CD4-positive, alpha-beta memory T cell (primary cell): ENCODE data around the gene ADGRV1. TPM values are rescaled to one million over a fixed set of nuclear protein-coding genes. Genes with fewer than 3 reads are reported as not detected.
"Not testable (repeated sequence)": the region's sequence is repeated elsewhere in the genome, so short reads cannot be mapped to it uniquely, and the experiment has no call there.

Source experiments
- CTCF ChIA-PET: fragments of 350-600 bp; sonication (Branson Sonifier 250); formaldehyde crosslinking; loops from one replicate; lab custom pipeline; 2021; ENCODE audit warnings: inconsistent platforms; ENCODE audit not compliant: partially characterized antibody; lab: Charles Lee
- POLR2A ChIA-PET: fragments of 350-600 bp; sonication (Branson Sonifier 250); formaldehyde crosslinking; loops from one replicate; lab custom pipeline; 2021; ENCODE audit not compliant: partially characterized antibody; lab: Charles Lee
- DNase-seq, 5 donors: peaks; one replicate each; pipeline versions ENCODE4 v3.0.0 to v3.0.0-alpha.2; 2020 to 2022; ENCODE audit warnings: mixed read lengths in 1 of 5
- H3K27ac ChIP-seq: one replicate; pipeline ENCODE4 v1.7.0; 2013; ENCODE audit warnings: low read depth, low read length
- H3K27me3 ChIP-seq: 2 replicates; pipeline ENCODE4 v1.7.0; 2013; ENCODE audit warnings: mild to moderate bottlenecking, low read length, moderate library complexity; ENCODE audit not compliant: insufficient read depth
- H3K36me3 ChIP-seq: 2 replicates; pipeline ENCODE4 v1.7.0; 2013; ENCODE audit warnings: mild to moderate bottlenecking, low read length, moderate library complexity; ENCODE audit not compliant: insufficient read depth
- H3K4me1 ChIP-seq: 2 replicates; pipeline ENCODE4 v1.7.0; 2013; ENCODE audit warnings: mild to moderate bottlenecking, low read length, moderate library complexity; ENCODE audit not compliant: insufficient read depth
- H3K4me3 ChIP-seq, 2 donors: one replicate each; pipeline ENCODE4 v1.7.0; 2013; ENCODE audit warnings: low read length in 2 of 2, mild to moderate bottlenecking in 1 of 2
- H3K9me3 ChIP-seq, 2 donors: one replicate each; pipeline ENCODE4 v1.7.0; 2013; ENCODE audit warnings: low read length in 2 of 2, control low read depth in 1 of 2; ENCODE audit not compliant: control insufficient read depth in 1 of 2
- H3K27ac Mint-ChIP-seq, 7 donors: one replicate each; pipeline ENCODE4 v1.8.0; 2020 to 2021; ENCODE audit warnings: mixed read lengths in 7 of 7, mild to moderate bottlenecking in 6 of 7, inconsistent platforms in 3 of 7, moderate library complexity in 3 of 7
- H3K27me3 Mint-ChIP-seq, 2 donors: one replicate each; pipeline ENCODE4 v1.8.0; 2020 to 2021; ENCODE audit warnings: mixed read lengths in 2 of 2
- H3K36me3 Mint-ChIP-seq, 2 donors: one replicate each; pipeline ENCODE4 v1.8.0; 2020 to 2021; ENCODE audit warnings: mixed read lengths in 2 of 2, inconsistent platforms in 1 of 2, mild to moderate bottlenecking in 1 of 2
- H3K4me1 Mint-ChIP-seq, 4 donors: one replicate each; pipeline ENCODE4 v1.8.0; 2020 to 2021; ENCODE audit warnings: mixed read lengths in 4 of 4, mild to moderate bottlenecking in 1 of 4
- H3K4me3 Mint-ChIP-seq, 8 donors: one replicate each; pipeline ENCODE4 v1.8.0; 2020 to 2021; ENCODE audit warnings: mixed read lengths in 8 of 8, mild to moderate bottlenecking in 7 of 8, moderate library complexity in 6 of 8, inconsistent platforms in 3 of 8
- H3K9me3 Mint-ChIP-seq, 8 donors: one replicate each; pipeline ENCODE4 v1.8.0; 2020 to 2021; ENCODE audit warnings: mixed read lengths in 8 of 8, mild to moderate bottlenecking in 5 of 8, inconsistent platforms in 3 of 8, moderate library complexity in 1 of 8
- intact Hi-C: fragments of 100-400 bp; cut with micrococcal nuclease; formaldehyde crosslinking; loops from one replicate; pipeline ENCODE4 v1.15.1; 2023
- polyA plus RNA-seq, 2 donors: library from polyadenylated mRNA; unstranded; fragments of 300-500 nt; fragmentation: Illumina TruSeq; gene quantifications; one replicate each; pipeline ENCODE4 v1.2.3, GENCODE V29; 2021
- total RNA-seq, 2 experiments: library from RNA; stranded (reverse); gene quantifications; one replicate each; pipeline ENCODE4 v1.2.3, GENCODE V29; 2021

ADGRV1 gene
- total and polyA plus RNA-seq, 4 experiments from 2014 or later: 0.09 to 0.22 TPM; not detected in 2

GRCh38 chr5:90847606-90848005, 289.0 kb downstream of the ADGRV1 start:
- H3K27me3 ChIP-seq, H3K9me3 Mint-ChIP-seq, H3K27me3 Mint-ChIP-seq, H3K27ac Mint-ChIP-seq, POLR2A ChIA-PET, intact Hi-C loops, H3K4me1 ChIP-seq, H3K36me3 Mint-ChIP-seq, H3K4me1 Mint-ChIP-seq, DNase-seq, H3K27ac ChIP-seq, H3K4me3 Mint-ChIP-seq, H3K36me3 ChIP-seq, H3K9me3 ChIP-seq, H3K4me3 ChIP-seq: not testable (repeated sequence)
- CTCF ChIA-PET: interaction anchor here (1.1 kb wide), 2 partner anchors 18 to 572 kb away, joined by 3 read pairs; no protein-coding TSS in a partner anchor

GRCh38 chr5:90849939-90850338, 291.3 kb downstream of the ADGRV1 start:
- Histone ChIP-seq H3K36me3 (no peaks in the 10 kb centered on the region), H3K27me3 (no peaks in the 10 kb centered on the region), H3K4me1 (no peaks in the 10 kb centered on the region), H3K4me3 (no peak overlapping the region), H3K9me3 (no peaks in the 10 kb centered on the region), H3K27ac (no peak overlapping the region)
- CTCF ChIA-PET: interaction anchor here (2.1 kb wide), 1 partner anchor 16 kb away, joined by 7 read pairs; no protein-coding TSS in a partner anchor
- POLR2A ChIA-PET: no interaction called here
- H3K27me3 Mint-ChIP-seq: peaks cover 3 to 5% of the 10 kb centered on the region in 2 donors
- no peak overlapping the region for H3K4me3 Mint-ChIP-seq
- no peak for DNase-seq
- peaks cover 0 to 1% (median 0%) of the 10 kb centered on the region in 8 donors for H3K9me3 Mint-ChIP-seq
- no peak overlapping the region for H3K27ac Mint-ChIP-seq
- no peaks in the 10 kb centered on the region for H3K36me3 Mint-ChIP-seq
- intact Hi-C loops: no loop called here
- no peaks in the 10 kb centered on the region for H3K4me1 Mint-ChIP-seq

GRCh38 chr5:90852531-90852930, 293.9 kb downstream of the ADGRV1 start:
- ChIA-PET CTCF (no interaction called here), POLR2A (no interaction called here)
- no peak for DNase-seq
- Mint-ChIP-seq H3K27me3 (no peaks in the 10 kb centered on the region), H3K9me3 (peaks cover 0 to 1% (median 0%) of the 10 kb centered on the region in 8 donors), H3K27ac (no peak overlapping the region), H3K36me3 (no peaks in the 10 kb centered on the region), H3K4me1 (no peaks in the 10 kb centered on the region), H3K4me3 (no peak overlapping the region)
- H3K4me3 ChIP-seq: no peak overlapping the region
- no peaks in the 10 kb centered on the region for H3K36me3 ChIP-seq
- no peaks in the 10 kb centered on the region for H3K27me3 ChIP-seq
- intact Hi-C loops: no loop called here
- H3K27ac ChIP-seq: no peak overlapping the region
- no peaks in the 10 kb centered on the region for H3K4me1 ChIP-seq
- no peaks in the 10 kb centered on the region for H3K9me3 ChIP-seq

- H3K4me3 Mint-ChIP-seq: no peak overlapping the region
- no peaks in the 10 kb centered on the region for H3K27me3 Mint-ChIP-seq
- Histone ChIP-seq H3K9me3 (no peaks in the 10 kb centered on the region), H3K4me1 (no peaks in the 10 kb centered on the region), H3K4me3 (no peak overlapping the region), H3K27me3 (no peaks in the 10 kb centered on the region), H3K27ac (no peak overlapping the region), H3K36me3 (no peaks in the 10 kb centered on the region)
- no peak overlapping the region for H3K27ac Mint-ChIP-seq
- H3K9me3 Mint-ChIP-seq: peaks cover 0 to 1% (median 0%) of the 10 kb centered on the region in 8 donors
- intact Hi-C loops: no loop called here
- POLR2A ChIA-PET: no interaction called here
- CTCF ChIA-PET: no interaction called here
- no peaks in the 10 kb centered on the region for H3K36me3 Mint-ChIP-seq
- DNase-seq: no peak
- H3K4me1 Mint-ChIP-seq: no peaks in the 10 kb centered on the region
Measured at GRCh38 chr5:90853750-90854149, 295.2 kb downstream of the ADGRV1 start.

- no peaks in the 10 kb centered on the region for H3K27me3 Mint-ChIP-seq
- no peaks in the 10 kb centered on the region for H3K36me3 Mint-ChIP-seq
- Histone ChIP-seq H3K27me3 (no peaks in the 10 kb centered on the region), H3K9me3 (no peaks in the 10 kb centered on the region), H3K27ac (no peak overlapping the region), H3K36me3 (no peaks in the 10 kb centered on the region), H3K4me1 (no peaks in the 10 kb centered on the region), H3K4me3 (no peak overlapping the region)
- POLR2A ChIA-PET: interaction anchor here (0.6 kb wide), 1 partner anchor 569 kb away, joined by 3 read pairs; no protein-coding TSS in a partner anchor
- H3K4me1 Mint-ChIP-seq: no peaks in the 10 kb centered on the region
- H3K4me3 Mint-ChIP-seq: no peak overlapping the region
- intact Hi-C loops: no loop called here
- CTCF ChIA-PET: interaction anchor here (1.7 kb wide), 1 partner anchor 11 kb away, joined by 5 read pairs; no protein-coding TSS in a partner anchor
- DNase-seq: no peak
- no peak overlapping the region for H3K27ac Mint-ChIP-seq
- H3K9me3 Mint-ChIP-seq: peaks cover 0 to 1% (median 0%) of the 10 kb centered on the region in 8 donors
Measured at GRCh38 chr5:90854169-90854568, 295.6 kb downstream of the ADGRV1 start.

GRCh38 chr5:90855296-90856010, 296.9 kb downstream of the ADGRV1 start:
- H3K36me3 Mint-ChIP-seq: no peaks in the 10 kb centered on the region
- Histone ChIP-seq H3K4me3 (no peak overlapping the region), H3K36me3 (no peaks in the 10 kb centered on the region), H3K27me3 (no peaks in the 10 kb centered on the region), H3K4me1 (no peaks in the 10 kb centered on the region), H3K9me3 (no peaks in the 10 kb centered on the region), H3K27ac (no peak overlapping the region)
- H3K4me1 Mint-ChIP-seq: no peaks in the 10 kb centered on the region
- ChIA-PET POLR2A (no interaction called here), CTCF (interaction anchor here (1.7 kb wide), 1 partner anchor 10 kb away, joined by 5 read pairs; no protein-coding TSS in a partner anchor)
- no peak overlapping the region for H3K27ac Mint-ChIP-seq
- H3K27me3 Mint-ChIP-seq: no peaks in the 10 kb centered on the region
- no peak overlapping the region for H3K4me3 Mint-ChIP-seq
- peaks cover 0 to 1% (median 0%) of the 10 kb centered on the region in 8 donors for H3K9me3 Mint-ChIP-seq
- intact Hi-C loops: no loop called here
- DNase-seq: no peak

- Mint-ChIP-seq H3K36me3 (no peaks in the 10 kb centered on the region), H3K4me3 (no peak overlapping the region), H3K27me3 (peaks cover 2 to 4% of the 10 kb centered on the region in 2 donors), H3K4me1 (no peaks in the 10 kb centered on the region), H3K27ac (no peak overlapping the region), H3K9me3 (no peaks in the 10 kb centered on the region)
- DNase-seq: no peak
- Histone ChIP-seq H3K4me1 (no peaks in the 10 kb centered on the region), H3K4me3 (no peak overlapping the region), H3K27me3 (no peaks in the 10 kb centered on the region), H3K9me3 (no peaks in the 10 kb centered on the region), H3K36me3 (no peaks in the 10 kb centered on the region), H3K27ac (no peak overlapping the region)
- intact Hi-C loops: loop anchor here (10.0 kb wide), 1 partner anchor 523 kb away; the partner anchor contains the start of gene ARRDC3
- ChIA-PET POLR2A (interaction anchor here (0.6 kb wide), 1 partner anchor 342 kb away, joined by 3 read pairs; no protein-coding TSS in a partner anchor), CTCF (interaction anchor here (0.7 to 9.6 kb wide), 5 partner anchors 11 to 557 kb away, joined by 3 to 184 read pairs (median 3); partner anchors contain the start of gene ARRDC3)
Measured at GRCh38 chr5:90861843-90862586, 303.4 kb downstream of the ADGRV1 start.
